ENCODE measurements around the gene AK6. TPM values are rescaled to one million over a fixed set of nuclear protein-coding genes. Genes with fewer than 3 reads are reported as not detected.
A peak's percentile ranks its signal among the peaks of the same experiment; 100 is the strongest.

AK6 gene
- total RNA-seq, 1 experiment from 2014 or later: 40.8 TPM

DNA sequence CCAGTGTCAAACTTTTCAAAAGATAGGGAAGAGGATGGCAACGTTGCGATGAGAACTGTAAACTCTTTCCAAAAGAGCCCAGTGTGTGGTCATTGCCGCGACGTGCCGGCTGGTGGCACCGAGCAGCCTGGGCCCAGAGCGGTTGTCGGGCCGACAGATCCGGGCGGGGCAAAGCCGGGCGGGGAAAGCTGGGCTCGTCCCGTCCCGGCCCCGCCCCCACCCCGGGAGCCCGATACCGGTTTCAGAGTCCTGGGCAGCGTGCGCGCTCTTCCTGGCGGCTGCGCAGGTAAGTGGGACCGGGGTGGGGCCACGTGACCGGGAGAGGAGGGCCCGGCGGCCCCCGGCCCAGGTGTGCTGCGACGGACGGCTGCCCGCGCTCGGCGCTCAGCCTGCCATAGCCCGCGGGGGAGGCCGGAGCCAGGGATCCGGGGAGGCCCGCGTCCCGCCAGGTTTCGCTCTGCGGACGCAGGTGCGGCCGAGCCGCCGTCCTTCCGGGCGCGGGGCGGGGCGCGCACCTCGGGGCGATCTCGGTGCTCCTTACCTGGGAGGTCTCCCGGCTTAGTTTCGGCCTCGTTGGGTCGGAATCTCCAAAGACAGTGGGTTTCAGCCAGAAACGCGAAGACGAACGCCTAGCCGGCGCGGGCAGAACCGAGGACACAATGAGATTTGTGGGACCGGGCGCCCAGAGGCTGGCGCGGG lies 45.7 kb upstream of the AK6 start, which contains the start of gene MARVELD2:
MARVELD2 (plus strand) TSS at position 232 of the 699 bp plus-strand sequence. CDS start 4,270 bp downstream, outside the sequence.
- H2AFZ ChIP-seq (ENCODE audit: low read length): no peak within 1 kb of the TSS
- no peak within 1 kb of the TSS for H3K23ac ChIP-seq (ENCODE audit: insufficient read length, low read depth, low read length)
- peaks cover 16 to 41% (median 33%) of the 10 kb centered on the region in 3 experiments for H3K36me3 Mint-ChIP-seq (ENCODE audit: insufficient read depth in 1 of 3, low read depth in 3 of 3)
- H3K18ac ChIP-seq (ENCODE audit: insufficient read length, low read depth, low read length): peak within 1 kb of the TSS; percentile 93
- no peaks in the 10 kb centered on the region for H4K20me1 ChIP-seq (ENCODE audit: control insufficient read depth, insufficient read depth, insufficient read length)
- H3K4me3 Mint-ChIP-seq: peak within 1 kb of the TSS; percentile 89 to 95
- no peak within 1 kb of the TSS for H2BK12ac ChIP-seq (ENCODE audit: insufficient read length, low read depth, low read length)
- no peak within 1 kb of the TSS for H3K56ac ChIP-seq (ENCODE audit: insufficient read length, low read depth, low read length)
- H4K91ac ChIP-seq (ENCODE audit: insufficient read length, low read depth, low read length): no peak within 1 kb of the TSS
- peak within 1 kb of the TSS; percentile 74 to 97 (median 93); a peak in 5 of 7 replicates for H3K27ac Mint-ChIP-seq
- no peaks in the 10 kb centered on the region for H3K27me3 Mint-ChIP-seq (ENCODE audit: low read depth)
- no peak within 1 kb of the TSS for H2BK120ac ChIP-seq (ENCODE audit: low read depth, low read length, poor library complexity, severe bottlenecking)
- DNase-seq: peak; percentile 94
- peak within 1 kb of the TSS; percentile 63 for H3K27ac ChIP-seq (ENCODE audit: insufficient read length, low read depth, low read length)
- no peak within 1 kb of the TSS for H4K5ac ChIP-seq (ENCODE audit: insufficient read length, low read depth, low read length)
- H3K4me2 ChIP-seq (ENCODE audit: insufficient read depth, insufficient read length, low read length): peak within 1 kb of the TSS; percentile 69
- peaks cover 16 to 17% of the 10 kb centered on the region in 2 experiments for H3K4me1 Mint-ChIP-seq
- no peaks in the 10 kb centered on the region for H3K27me3 ChIP-seq (ENCODE audit: insufficient read depth, low read length)
- H2AK5ac ChIP-seq (ENCODE audit: insufficient read length, low read length): no peak within 1 kb of the TSS
- H4K8ac ChIP-seq (replicated peaks; ENCODE audit: insufficient read length, low read depth, low read length): no peak within 1 kb of the TSS
- H3T11ph ChIP-seq (ENCODE audit: low read length): no peak within 1 kb of the TSS
- H2BK15ac ChIP-seq (ENCODE audit: low read depth, low read length): no peak within 1 kb of the TSS; the same call in 1 of the 2 replicates
- TF ChIP-seq, protein P1, sequence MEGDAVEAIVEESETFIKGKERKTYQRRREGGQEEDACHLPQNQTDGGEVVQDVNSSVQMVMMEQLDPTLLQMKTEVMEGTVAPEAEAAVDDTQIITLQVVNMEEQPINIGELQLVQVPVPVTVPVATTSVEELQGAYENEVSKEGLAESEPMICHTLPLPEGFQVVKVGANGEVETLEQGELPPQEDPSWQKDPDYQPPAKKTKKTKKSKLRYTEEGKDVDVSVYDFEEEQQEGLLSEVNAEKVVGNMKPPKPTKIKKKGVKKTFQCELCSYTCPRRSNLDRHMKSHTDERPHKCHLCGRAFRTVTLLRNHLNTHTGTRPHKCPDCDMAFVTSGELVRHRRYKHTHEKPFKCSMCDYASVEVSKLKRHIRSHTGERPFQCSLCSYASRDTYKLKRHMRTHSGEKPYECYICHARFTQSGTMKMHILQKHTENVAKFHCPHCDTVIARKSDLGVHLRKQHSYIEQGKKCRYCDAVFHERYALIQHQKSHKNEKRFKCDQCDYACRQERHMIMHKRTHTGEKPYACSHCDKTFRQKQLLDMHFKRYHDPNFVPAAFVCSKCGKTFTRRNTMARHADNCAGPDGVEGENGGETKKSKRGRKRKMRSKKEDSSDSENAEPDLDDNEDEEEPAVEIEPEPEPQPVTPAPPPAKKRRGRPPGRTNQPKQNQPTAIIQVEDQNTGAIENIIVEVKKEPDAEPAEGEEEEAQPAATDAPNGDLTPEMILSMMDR (conservative IDR thresholded peaks at IDR 0.05): peak; percentile 54; the same call in 2 of the 3 replicates
- H3K9me3 Mint-ChIP-seq: no peaks in the 10 kb centered on the region
- H3K9me3 ChIP-seq (ENCODE audit: control insufficient read depth, low read depth, low read length): no peaks in the 10 kb centered on the region
- H3K4ac ChIP-seq (ENCODE audit: low read depth, low read length): no peak within 1 kb of the TSS
- no peak within 1 kb of the TSS for H2BK5ac ChIP-seq (ENCODE audit: insufficient read length, low read length)
- H3K79me2 ChIP-seq (ENCODE audit: insufficient read depth, low read length): no peaks in the 10 kb centered on the region
- peaks cover 3% of the 10 kb centered on the region for H3K23me2 ChIP-seq (ENCODE audit: insufficient read length, low read depth, low read length, poor library complexity, severe bottlenecking)
- peak within 1 kb of the TSS; percentile 95 for H3K14ac ChIP-seq (ENCODE audit: insufficient read depth, low read length)
- no CpG with 5 or more reads among the region's 78 CpGs for WGBS (ENCODE audit: extremely low coverage, insufficient read length, low lambda C conversion rate)
- H3K79me1 ChIP-seq (ENCODE audit: insufficient read depth, low read depth, low read length, poor library complexity, severe bottlenecking): no peaks in the 10 kb centered on the region
- H3K9ac ChIP-seq (ENCODE audit: extremely low read depth, insufficient read length, low read length): peak within 1 kb of the TSS; percentile 91
- peaks cover 2% of the 10 kb centered on the region; the same call in 1 of the 2 replicates for H3K4me1 ChIP-seq (ENCODE audit: insufficient read depth, low read length)
- no peak within 1 kb of the TSS for H2BK20ac ChIP-seq (ENCODE audit: low read depth, low read length, poor library complexity, severe bottlenecking)
